Retinal pigment epithelial cell (primary cell): ENCODE data around the gene STX1A.

Source experiments
- DNase-seq: peaks from one replicate; pipeline ENCODE4 v3.0.0-alpha.2; 2010; ENCODE audit warnings: low read depth
- H3K4me3 ChIP-seq: 2 replicates; pipeline ENCODE4 v1.5.1; 2011; ENCODE audit warnings: mild to moderate bottlenecking, low read length, control low read depth, moderate library complexity
- CTCF ChIP-seq: conservative IDR thresholded peaks from 2 replicates; pipeline ENCODE4 v1.5.1; 2011; ENCODE audit warnings: low read depth, low read length, control low read depth, inconsistent platforms

Gene STX1A

GRCh38 chr7:73718905-73719805 is at the start of gene STX1A:
Gene STX1A, minus strand, starts transcription at chr7:73719669. Its CDS starts 38 bp downstream, at chr7:73719631.
- no peak for DNase-seq
- TF ChIP-seq CTCF, result no peak
- peak within 1 kb of the TSS; percentile 75 for H3K4me3 ChIP-seq

- no peak overlapping the region for H3K4me3 ChIP-seq
- TF ChIP-seq CTCF, result no peak
- DNase-seq, result no peak
Observed at GRCh38 chr7:73768641-73769480, 49.4 kb upstream of the STX1A start.

GRCh38 chr7:73766556-73767229 is 47.2 kb upstream of the STX1A start:
- DNase-seq, result no peak
- no peak for TF ChIP-seq CTCF

GRCh38 chr7:73762659-73762999 is 43.2 kb upstream of the STX1A start:
- H3K4me3 ChIP-seq, result no peak overlapping the region
- no peak for DNase-seq
- TF ChIP-seq CTCF, result no peak

More at GRCh38 chr7:73766556-73767229, 47.2 kb upstream of the STX1A start:
- no peak overlapping the region for H3K4me3 ChIP-seq

- no peak for TF ChIP-seq CTCF
- no peak overlapping the region for H3K4me3 ChIP-seq
- DNase-seq, result no peak
Observed at GRCh38 chr7:73761854-73762658, 42.6 kb upstream of the STX1A start.

- no peak for DNase-seq
- H3K4me3 ChIP-seq, result no peak overlapping the region
- TF ChIP-seq CTCF, result no peak
Observed at GRCh38 chr7:73758581-73759138, 39.2 kb upstream of the STX1A start.
